ENCODE results near the gene ZNF428.
"Not testable (repeated sequence)": the region's sequence is repeated elsewhere in the genome, so short reads cannot be mapped to it uniquely, and the experiment has no call there.

The ZNF428 gene

GRCh38 chr19:43591904-43592772 is 27.3 kb downstream of the ZNF428 start:
- no peak for DNase-seq

- DNase-seq, result no peak
Observed at GRCh38 chr19:43589678-43590077, 29.8 kb downstream of the ZNF428 start.

- no peak for DNase-seq
Observed at GRCh38 chr19:43589277-43589676, 30.2 kb downstream of the ZNF428 start.

- not testable (repeated sequence) for DNase-seq
Observed at GRCh38 chr19:43587029-43587428, 32.4 kb downstream of the ZNF428 start.

GRCh38 chr19:43586346-43586745 is 33.1 kb downstream of the ZNF428 start:
- no peak for DNase-seq

GRCh38 chr19:43584484-43584883 is 34.9 kb downstream of the ZNF428 start:
- peak; percentile 13 for DNase-seq

- no peak for DNase-seq
Observed at GRCh38 chr19:43582495-43582894, 36.9 kb downstream of the ZNF428 start.

- no peak for DNase-seq
Observed at GRCh38 chr19:43581467-43581866, 38.0 kb downstream of the ZNF428 start.

- no peak for DNase-seq
Observed at GRCh38 chr19:43578787-43579186, 40.6 kb downstream of the ZNF428 start.

GRCh38 chr19:43575955-43576878 is 43.2 kb downstream of the ZNF428 start:
- DNase-seq, result no peak

- peak; percentile 96 for DNase-seq
Observed at GRCh38 chr19:43575156-43575950, 44.1 kb downstream of the ZNF428 start, which contains the start of the genes PINLYP and XRCC1. Gene PINLYP, plus strand, starts transcription at chr19:43575801. Its CDS starts 1,391 bp downstream, at chr19:43577192. Gene XRCC1, minus strand, starts transcription at chr19:43575527. Its CDS starts 69 bp downstream, at chr19:43575458.

- DNase-seq, result peak; percentile 41
Observed at GRCh38 chr19:43574424-43575155, 44.8 kb downstream of the ZNF428 start.

- DNase-seq, result no peak
Observed at GRCh38 chr19:43572171-43572588, 47.2 kb downstream of the ZNF428 start.

- DNase-seq, result no peak
Observed at GRCh38 chr19:43570174-43570791, 49.1 kb downstream of the ZNF428 start.

- no peak for DNase-seq
Observed at GRCh38 chr19:43569657-43570056, 49.8 kb downstream of the ZNF428 start.

GRCh38 chr19:43564800-43565199 is 54.6 kb downstream of the ZNF428 start:
- no peak for DNase-seq

- no peak for DNase-seq
Observed at GRCh38 chr19:43563816-43564457, 55.5 kb downstream of the ZNF428 start.

GRCh38 chr19:43562698-43563241 is 56.7 kb downstream of the ZNF428 start:
- DNase-seq, result peak; percentile 43

- no peak for DNase-seq
Observed at GRCh38 chr19:43562226-43562697, 57.2 kb downstream of the ZNF428 start.
